Hindlimb muscle (tissue), 1 donor: ENCODE data around the gene ZNF750. TPM values are rescaled to one million over a fixed set of nuclear protein-coding genes. Genes with fewer than 3 reads are reported as not detected.

Source experiments
- DNase-seq: peaks from one replicate; pipeline ENCODE4 v3.0.0-alpha.2; 2013
- polyA plus RNA-seq: library from polyadenylated mRNA; unstranded; fragments of 120-200 nt; gene quantifications from one replicate; pipeline ENCODE4 v1.2.1, GENCODE V29; 2013; ENCODE audit not compliant: insufficient read length

Gene ZNF750
- polyA plus RNA-seq, 1 donor, result 0.85 TPM

GRCh38 chr17:82859431-82860403 is 19.9 kb upstream of the ZNF750 start:
- no peak for DNase-seq

- DNase-seq, result no peak
These were observed 18.7 kb upstream of the ZNF750 start for GRCh38 chr17:82858376-82859126.

- DNase-seq, result no peak
These were observed 16.5 kb upstream of the ZNF750 start for GRCh38 chr17:82856361-82856760.

GRCh38 chr17:82854226-82854625 is 14.4 kb upstream of the ZNF750 start:
- no peak for DNase-seq

- DNase-seq, result no peak
These were observed 11.6 kb upstream of the ZNF750 start for GRCh38 chr17:82851381-82851780.

- DNase-seq, result no peak
These were observed 9.5 kb upstream of the ZNF750 start for GRCh38 chr17:82849076-82849945.

GRCh38 chr17:82848022-82848592 is 8.3 kb upstream of the ZNF750 start:
- DNase-seq, result no peak

- no peak for DNase-seq
These were observed 6.4 kb upstream of the ZNF750 start for GRCh38 chr17:82846061-82846691.

GRCh38 chr17:82845163-82845807 is 5.5 kb upstream of the ZNF750 start:
- peak; percentile 72 for DNase-seq

- no peak for DNase-seq
These were observed 5.0 kb upstream of the ZNF750 start for GRCh38 chr17:82844796-82845162.

GRCh38 chr17:82843904-82844680 is 4.3 kb upstream of the ZNF750 start:
- no peak for DNase-seq

GRCh38 chr17:82841921-82842596 is 2.2 kb upstream of the ZNF750 start:
- DNase-seq, result no peak

GRCh38 chr17:82840431-82840831 is 609 bp upstream of the ZNF750 start:
- no peak for DNase-seq

GRCh38 chr17:82838386-82839063 is 1.3 kb downstream of the ZNF750 start:
- DNase-seq, result no peak

- no peak for DNase-seq
These were observed 2.1 kb downstream of the ZNF750 start for GRCh38 chr17:82837586-82838320.

GRCh38 chr17:82836823-82837357 is 2.9 kb downstream of the ZNF750 start:
- DNase-seq, result no peak

- no peak for DNase-seq
These were observed 3.9 kb downstream of the ZNF750 start for GRCh38 chr17:82835766-82836512.
